RWPE2 (cell line): ENCODE data around the gene KRTAP10-3.

ENCODE experiments used
- ATAC-seq: fragments of 200-7000 bp; cut with Tn5 transposase; 3 replicates; pipeline ENCODE4 v1.9.1; 2021; ENCODE audit warnings: low read depth
- DNase-seq: peaks from one replicate; pipeline ENCODE4 v3.0.0-alpha.2; 2020; ENCODE audit warnings: low spot score
- H3K27ac ChIP-seq: fragments of 450-650 bp; 2 replicates; pipeline ENCODE4 v1.5.1; 2017; ENCODE audit warnings: mild to moderate bottlenecking; ENCODE audit not compliant: poor library complexity, severe bottlenecking
- H3K27me3 ChIP-seq: fragments of 250-450 bp; sonication (Bioruptor Pico); 2 replicates; pipeline ENCODE4 v1.5.1; 2021; ENCODE audit warnings: mild to moderate bottlenecking, moderate library complexity; ENCODE audit not compliant: insufficient read depth, poor library complexity, severe bottlenecking
- H3K36me3 ChIP-seq: fragments of 250-450 bp; sonication (Bioruptor Pico); 2 replicates; pipeline ENCODE4 v1.5.1; 2020; ENCODE audit warnings: low read depth, mild to moderate bottlenecking, moderate library complexity
- H3K4me1 ChIP-seq: fragments of 250-450 bp; sonication (Bioruptor Pico); 2 replicates; pipeline ENCODE4 v1.5.1; 2021; ENCODE audit warnings: mild to moderate bottlenecking, moderate library complexity; ENCODE audit not compliant: insufficient read depth, poor library complexity, severe bottlenecking
- H3K4me3 ChIP-seq: fragments of 250-450 bp; sonication (Bioruptor Pico); 2 replicates; pipeline ENCODE4 v1.5.1; 2021; ENCODE audit warnings: mild to moderate bottlenecking, moderate library complexity; ENCODE audit not compliant: severe bottlenecking
- H3K9me3 ChIP-seq: fragments of 250-450 bp; sonication (Bioruptor Pico); 2 replicates; pipeline ENCODE4 v1.5.1; 2021; ENCODE audit warnings: mild to moderate bottlenecking, moderate library complexity; ENCODE audit not compliant: severe bottlenecking
- CTCF ChIP-seq: fragments of 450-650 bp; IDR thresholded peaks from one replicate; pipeline ENCODE4 v1.5.1; 2017; ENCODE audit warnings: mild to moderate bottlenecking, moderate library complexity; ENCODE audit not compliant: poor library complexity, severe bottlenecking

KRTAP10-3 gene

GRCh38 chr21:44519346-44520325, 39.0 kb downstream of the KRTAP10-3 start:
- Histone ChIP-seq H3K4me1 (no peaks in the 10 kb centered on the region), H3K27ac (no peak overlapping the region), H3K36me3 (no peaks in the 10 kb centered on the region), H3K9me3 (peaks cover 7% of the 10 kb centered on the region), H3K4me3 (no peak overlapping the region), H3K27me3 (no peaks in the 10 kb centered on the region)
- DNase-seq (peak; percentile 26), ATAC-seq (no peak)
- TF ChIP-seq CTCF: no peak

GRCh38 chr21:44518686-44519085, 39.9 kb downstream of the KRTAP10-3 start:
- H3K9me3 ChIP-seq: no peaks in the 10 kb centered on the region
- TF ChIP-seq CTCF: no peak
- DNase-seq (peak; percentile 29), ATAC-seq (no peak)
- H3K27ac ChIP-seq: no peak overlapping the region
- no peak overlapping the region for H3K4me3 ChIP-seq
- H3K27me3 ChIP-seq: no peaks in the 10 kb centered on the region
- no peaks in the 10 kb centered on the region for H3K36me3 ChIP-seq
- H3K4me1 ChIP-seq: no peaks in the 10 kb centered on the region

GRCh38 chr21:44517175-44517899, 41.3 kb downstream of the KRTAP10-3 start:
- TF ChIP-seq CTCF: no peak
- ATAC-seq (no peak), DNase-seq (peak; percentile 37)
- Histone ChIP-seq H3K4me3 (no peak overlapping the region), H3K9me3 (no peaks in the 10 kb centered on the region), H3K4me1 (no peaks in the 10 kb centered on the region), H3K27ac (no peak overlapping the region), H3K36me3 (no peaks in the 10 kb centered on the region), H3K27me3 (no peaks in the 10 kb centered on the region)

- no peaks in the 10 kb centered on the region for H3K4me1 ChIP-seq
- TF ChIP-seq CTCF: no peak
- no peak for ATAC-seq
- H3K9me3 ChIP-seq: no peaks in the 10 kb centered on the region
- no peak overlapping the region for H3K27ac ChIP-seq
- H3K4me3 ChIP-seq: no peak overlapping the region
- H3K27me3 ChIP-seq: no peaks in the 10 kb centered on the region
- peak; percentile 51 for DNase-seq
- H3K36me3 ChIP-seq: no peaks in the 10 kb centered on the region
Measured at GRCh38 chr21:44516828-44517174, 41.8 kb downstream of the KRTAP10-3 start.

GRCh38 chr21:44516342-44516741, 42.3 kb downstream of the KRTAP10-3 start:
- no peak for TF ChIP-seq CTCF
- Histone ChIP-seq H3K4me3 (no peak overlapping the region), H3K4me1 (no peaks in the 10 kb centered on the region), H3K36me3 (no peaks in the 10 kb centered on the region), H3K27me3 (no peaks in the 10 kb centered on the region), H3K27ac (no peak overlapping the region), H3K9me3 (no peaks in the 10 kb centered on the region)
- peak; percentile 49 for DNase-seq
- ATAC-seq: no peak
